ENCODE results near the gene LRP10. TPM values are rescaled to one million over a fixed set of nuclear protein-coding genes. Genes with fewer than 3 reads are reported as not detected.
A peak's percentile ranks its signal among the peaks of the same experiment; 100 is the strongest.

The LRP10 gene
- total RNA-seq, 1 donor from 2014 or later: 124 TPM

- H3K4me3 ChIP-seq (ENCODE audit: low read depth, low read length): no peak overlapping the region
- no peaks in the 10 kb centered on the region for H3K36me3 ChIP-seq (ENCODE audit: control insufficient read depth, insufficient read depth, low read length)
- no peak for TF ChIP-seq CTCF (IDR thresholded peaks at IDR 0.05; ENCODE audit: insufficient read depth, low read length, poor library complexity, severe bottlenecking)
- no peaks in the 10 kb centered on the region for H3K27me3 ChIP-seq (ENCODE audit: control insufficient read depth, insufficient read depth, low read length)
- DNase-seq (ENCODE audit: low read depth): no peak
These were observed 44.5 kb downstream of the LRP10 start for GRCh38 chr14:22915886-22916521.

- no peaks in the 10 kb centered on the region for H3K36me3 ChIP-seq (ENCODE audit: control insufficient read depth, insufficient read depth, low read length)
- H3K4me3 ChIP-seq (ENCODE audit: low read depth, low read length): peak within 1 kb of the TSS; percentile 69
- no peaks in the 10 kb centered on the region for H3K27me3 ChIP-seq (ENCODE audit: control insufficient read depth, insufficient read depth, low read length)
- peak; percentile 100 for DNase-seq (ENCODE audit: low read depth)
- TF ChIP-seq CTCF (IDR thresholded peaks at IDR 0.05; ENCODE audit: insufficient read depth, low read length, poor library complexity, severe bottlenecking): no peak
These were observed 47.5 kb downstream of the LRP10 start, which contains the start of gene RBM23 for GRCh38 chr14:22918804-22919600. RBM23 (minus strand) TSS chr14:22919149.

DNA sequence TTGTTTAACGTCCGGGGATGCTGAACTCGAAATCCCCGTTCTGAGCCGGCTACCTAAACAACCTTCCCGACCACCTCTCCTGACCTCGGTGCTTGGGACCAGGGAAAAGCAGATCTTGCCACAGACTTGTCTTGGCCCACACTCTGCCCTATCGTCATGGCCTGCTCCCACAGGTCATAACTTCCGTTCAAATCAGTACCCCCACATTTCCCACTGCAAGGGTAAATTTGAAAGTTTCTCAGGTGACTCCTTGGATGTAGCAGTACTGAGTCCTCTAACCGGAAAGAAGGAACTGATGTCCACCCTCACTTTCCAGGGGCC, 48.0 kb downstream of the LRP10 start:
- no peak for TF ChIP-seq CTCF (IDR thresholded peaks at IDR 0.05; ENCODE audit: insufficient read depth, low read length, poor library complexity, severe bottlenecking)
- no peaks in the 10 kb centered on the region for H3K27me3 ChIP-seq (ENCODE audit: control insufficient read depth, insufficient read depth, low read length)
- no peaks in the 10 kb centered on the region for H3K36me3 ChIP-seq (ENCODE audit: control insufficient read depth, insufficient read depth, low read length)
- DNase-seq (ENCODE audit: low read depth): no peak
- peak overlapping the region; percentile 4 for H3K4me3 ChIP-seq (ENCODE audit: low read depth, low read length)

DNA sequence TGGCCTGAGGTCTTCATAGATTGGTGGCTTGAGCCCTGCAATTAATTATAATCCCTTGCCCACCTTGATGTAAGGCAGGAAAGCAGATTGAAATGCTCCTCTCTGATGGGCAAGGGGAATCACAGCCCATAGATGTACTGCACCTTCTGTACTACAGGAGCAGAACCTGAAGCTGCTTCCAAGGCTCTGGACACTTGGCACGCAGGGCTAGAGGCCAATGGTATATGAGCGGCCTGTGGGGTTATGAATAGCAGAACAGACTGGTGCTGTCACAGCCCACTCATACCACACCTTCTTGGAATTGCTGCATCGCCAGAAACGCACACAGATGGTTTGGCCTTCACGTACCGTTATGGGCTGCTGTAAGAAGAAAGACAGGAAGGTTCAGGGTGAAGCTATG, 49.2 kb downstream of the LRP10 start:
- Histone ChIP-seq H3K27me3 (ENCODE audit: control insufficient read depth, insufficient read depth, low read length) (no peaks in the 10 kb centered on the region), H3K4me3 (ENCODE audit: low read depth, low read length) (no peak overlapping the region), H3K36me3 (ENCODE audit: control insufficient read depth, insufficient read depth, low read length) (no peaks in the 10 kb centered on the region)
- DNase-seq (ENCODE audit: low read depth): no peak
- TF ChIP-seq CTCF (IDR thresholded peaks at IDR 0.05; ENCODE audit: insufficient read depth, low read length, poor library complexity, severe bottlenecking): no peak

- no peak overlapping the region for H3K4me3 ChIP-seq (ENCODE audit: low read depth, low read length)
- no peaks in the 10 kb centered on the region for H3K27me3 ChIP-seq (ENCODE audit: control insufficient read depth, insufficient read depth, low read length)
- H3K36me3 ChIP-seq (ENCODE audit: control insufficient read depth, insufficient read depth, low read length): peaks cover 1% of the 10 kb centered on the region
- DNase-seq (ENCODE audit: low read depth): no peak
- no peak for TF ChIP-seq CTCF (IDR thresholded peaks at IDR 0.05; ENCODE audit: insufficient read depth, low read length, poor library complexity, severe bottlenecking)
These were observed 50.8 kb downstream of the LRP10 start for GRCh38 chr14:22922294-22922693.
